OCI-LY1 (cell line): ENCODE measurements around the gene LRP5.

Source experiments
- CTCF ChIP-seq: fragments of 200-600 bp; sonication (generic), shearing (Covaris generic); IDR thresholded peaks from 2 replicates; pipeline ENCODE4 v1.5.1; 2017; ENCODE audit warnings: mild to moderate bottlenecking, antibody characterized with exemption, low read length, moderate library complexity, mixed read lengths
- EZH2 ChIP-seq: fragments of 200-600 bp; sonication (generic), shearing (Covaris generic); IDR thresholded peaks from 2 replicates; pipeline ENCODE4 v1.8.0; 2017; ENCODE audit warnings: borderline replicate concordance, mixed run types, mild to moderate bottlenecking, antibody characterized with exemption, low read length, moderate library complexity, mixed read lengths

- TF ChIP-seq CTCF, result no peak
- TF ChIP-seq EZH2, result no peak
Observed at GRCh38 chr11:68382358-68382998, 70.1 kb downstream of the LRP5 start.
